Stomach (tissue), 4 donors: ENCODE results near the gene COX5B.
"Not testable (repeated sequence)": the region's sequence is repeated elsewhere in the genome, so short reads cannot be mapped to it uniquely, and the experiment has no call there.

Experiments
- CTCF ChIP-seq, 7 experiments: fragments of 450-650 bp in 4 of 7; fragments of 200-600 bp in 3 of 7; sonication (generic) in 3 of 7; IDR thresholded peaks; one replicate each; pipeline ENCODE4 v1.5.1; 2016 to 2019; ENCODE audit warnings: antibody characterized with exemption in 7 of 7, control low read depth in 2 of 7, mild to moderate bottlenecking in 1 of 7
- EP300 ChIP-seq: sonication (generic); formaldehyde crosslinking; IDR thresholded peaks from one replicate; pipeline ENCODE4 v1.6.1; 2017; ENCODE audit warnings: antibody characterized with exemption
- POLR2A ChIP-seq, 4 donors: fragments of 450-650 bp; IDR thresholded peaks; one replicate each; pipeline ENCODE4 v1.6.1; 2016; ENCODE audit warnings: antibody characterized with exemption in 4 of 4, control low read depth in 2 of 4, mild to moderate bottlenecking in 1 of 4, moderate library complexity in 1 of 4

GRCh38 chr2:97687235-97687634, 41.4 kb downstream of the COX5B start:
- not testable (repeated sequence) for TF ChIP-seq CTCF (IDR thresholded peaks at IDR 0.05); POLR2A (IDR thresholded peaks at IDR 0.05); EP300
